ENCODE measurements around the gene ZKSCAN7.
"Not testable (repeated sequence)": the region's sequence is repeated elsewhere in the genome, so short reads cannot be mapped to it uniquely, and the experiment has no call there.

The ZKSCAN7 gene

GRCh38 chr3:44577354-44577952 lies 22.5 kb downstream of the ZKSCAN7 start:
- DNase-seq: not testable (repeated sequence)

- DNase-seq: not testable (repeated sequence)
Measured at GRCh38 chr3:44578316-44578715, 23.3 kb downstream of the ZKSCAN7 start.

DNA sequence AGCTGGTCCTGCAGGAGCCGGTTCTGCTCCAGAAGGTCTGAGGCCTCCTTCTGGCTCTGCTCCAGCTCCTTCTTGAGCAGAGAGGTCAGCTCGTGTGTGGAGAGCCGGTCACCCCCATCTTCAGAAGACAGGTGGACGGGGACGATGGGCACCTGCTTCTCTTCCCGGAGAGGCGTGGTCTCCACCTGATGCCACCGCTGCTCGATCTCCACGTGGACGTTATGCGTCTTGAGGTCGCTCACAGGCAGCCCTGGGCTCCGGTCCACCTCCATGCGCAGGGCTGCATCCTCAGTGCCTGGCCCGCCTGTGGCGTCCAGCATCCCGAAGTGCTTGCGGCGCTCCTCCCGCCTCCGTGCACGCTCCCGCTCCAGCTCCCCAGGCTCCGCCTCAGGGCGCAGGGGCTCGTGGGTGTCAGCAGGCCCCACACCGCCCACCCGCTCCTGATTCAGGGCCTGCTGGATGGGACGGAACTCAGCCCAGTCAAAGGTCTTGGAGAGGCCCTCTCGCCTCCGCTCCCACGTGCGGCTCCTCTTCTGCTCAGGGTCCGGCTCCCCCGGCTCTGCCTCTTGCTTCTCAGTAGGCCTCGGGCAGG lies 24.0 kb downstream of the ZKSCAN7 start:
- DNase-seq: not testable (repeated sequence)

DNA sequence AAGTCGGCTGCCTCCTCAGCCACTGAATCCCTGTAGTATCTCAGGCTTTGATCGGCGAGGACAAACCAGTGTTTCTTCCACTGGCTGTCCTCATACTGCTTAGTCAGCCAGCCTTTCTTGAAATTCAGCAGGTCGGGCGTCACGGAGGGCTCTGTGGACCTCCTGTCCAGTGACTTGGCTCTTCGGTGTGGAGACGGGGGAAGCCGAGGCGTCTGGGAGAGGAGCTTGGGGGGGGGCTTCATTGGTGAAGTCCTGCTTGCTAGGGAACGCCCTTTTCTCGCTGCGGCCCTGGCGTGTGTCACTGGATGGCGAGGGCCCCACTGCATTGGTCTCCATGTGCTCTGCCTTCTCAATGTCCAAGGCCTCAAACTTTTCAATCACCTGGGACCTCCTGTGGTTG lies 24.8 kb downstream of the ZKSCAN7 start:
- DNase-seq: not testable (repeated sequence)

- not testable (repeated sequence) for DNase-seq
Measured at GRCh38 chr3:44580971-44581370, 26.0 kb downstream of the ZKSCAN7 start.

GRCh38 chr3:44584646-44585501 lies 29.9 kb downstream of the ZKSCAN7 start, which contains the start of gene ZNF660:
Gene ZNF660, plus strand, starts transcription at chr3:44584964. Its CDS starts 9,230 bp downstream, at chr3:44594194.
- peak; percentile 82 for DNase-seq

- no peak for DNase-seq
Measured at GRCh38 chr3:44596621-44597020, 41.6 kb downstream of the ZKSCAN7 start.

DNA sequence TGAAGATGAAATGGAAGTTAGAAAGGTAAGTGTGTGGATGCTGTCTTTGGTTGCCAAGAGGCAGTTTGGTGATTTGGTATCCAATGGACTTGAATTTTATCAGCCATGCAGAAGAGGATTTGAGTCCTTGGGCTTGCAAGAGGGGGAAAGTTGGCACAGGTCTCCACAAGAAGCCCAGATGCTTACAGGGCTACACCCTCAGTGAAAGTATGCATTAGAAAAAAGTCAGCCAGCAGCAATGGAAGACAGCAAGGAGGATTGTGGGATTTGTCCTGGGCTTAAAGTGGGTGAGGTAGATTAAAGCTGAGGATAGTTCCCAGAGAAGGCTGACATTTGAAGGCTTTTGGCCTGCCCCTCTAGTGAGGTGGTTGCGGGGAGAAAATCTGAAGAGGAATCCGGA lies 46.8 kb downstream of the ZKSCAN7 start:
- DNase-seq: no peak

- no peak for DNase-seq
Measured at GRCh38 chr3:44612678-44613077, 57.7 kb downstream of the ZKSCAN7 start.

Data from T1000 (cell line).